Fibroblast of gingiva (primary cell): ENCODE results near the gene CFAP99.
"Not testable (repeated sequence)": the region's sequence is repeated elsewhere in the genome, so short reads cannot be mapped to it uniquely, and the experiment has no call there.

ENCODE experiments used
- DNase-seq: peaks from one replicate; pipeline ENCODE4 v3.0.0-alpha.2; 2011; ENCODE audit warnings: low read depth

Gene CFAP99

DNA sequence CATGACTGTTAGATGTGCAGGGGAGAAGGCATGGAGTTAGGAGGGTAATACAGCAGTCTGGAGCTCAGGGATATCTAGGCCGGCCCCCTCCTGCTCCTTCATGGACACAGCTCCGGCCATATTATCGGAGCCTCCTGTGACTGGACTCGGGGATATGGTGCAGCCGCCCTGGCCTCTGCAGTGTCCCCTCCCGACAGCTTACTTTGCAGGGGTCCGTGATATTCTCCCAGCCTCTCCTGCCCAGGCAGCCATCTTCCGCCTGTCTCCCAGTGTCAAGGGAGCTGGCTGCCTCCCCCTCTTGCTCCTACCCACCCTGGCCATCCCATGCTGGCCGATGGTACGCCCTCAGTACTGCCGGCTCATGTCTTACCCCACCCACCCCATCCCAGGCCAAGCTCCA, 30.3 kb downstream of the CFAP99 start:
- no peak for DNase-seq

DNA sequence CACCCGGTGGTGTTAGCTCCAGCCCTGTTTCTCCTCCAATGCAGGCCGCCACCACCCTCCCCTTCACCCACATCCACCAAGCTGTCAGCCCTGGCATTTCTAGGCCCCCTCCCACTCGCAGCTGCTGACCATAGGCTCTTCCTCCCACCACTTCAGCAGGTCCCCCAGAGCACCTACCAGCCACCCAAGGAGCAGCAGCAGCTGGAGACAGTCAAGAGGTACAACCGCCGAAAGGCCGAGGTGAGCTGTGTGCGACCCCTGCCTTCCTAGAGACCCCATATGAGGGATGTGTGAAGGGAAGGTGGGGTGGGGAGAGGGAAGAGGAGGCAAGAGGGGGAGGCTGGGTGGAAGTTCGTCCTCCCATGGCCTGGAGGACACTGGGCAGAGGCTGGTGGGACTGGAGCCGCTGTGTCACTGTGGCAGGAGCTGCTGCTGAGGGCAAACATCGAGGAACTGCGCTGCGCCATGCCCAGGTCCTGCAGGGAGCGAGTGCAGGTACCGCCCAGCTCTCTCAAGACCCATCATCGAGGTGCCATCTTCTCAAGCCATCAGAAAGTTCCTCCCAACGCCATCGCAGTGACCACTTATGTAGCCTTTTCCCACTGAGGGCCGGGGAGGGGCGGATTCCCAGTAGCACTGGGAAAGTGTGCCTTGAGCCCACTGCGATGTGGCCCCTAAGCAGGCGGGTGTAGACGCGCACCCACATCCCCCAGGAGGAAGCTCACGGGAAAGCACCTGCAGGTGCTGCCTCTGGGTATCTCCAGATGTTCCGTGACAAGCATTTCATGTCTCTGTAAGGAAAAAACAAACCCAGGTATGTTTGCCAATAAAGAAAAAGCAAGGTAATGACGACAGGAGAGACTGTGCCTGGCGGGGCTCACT, 31.0 kb downstream of the CFAP99 start:
- DNase-seq: no peak

DNA sequence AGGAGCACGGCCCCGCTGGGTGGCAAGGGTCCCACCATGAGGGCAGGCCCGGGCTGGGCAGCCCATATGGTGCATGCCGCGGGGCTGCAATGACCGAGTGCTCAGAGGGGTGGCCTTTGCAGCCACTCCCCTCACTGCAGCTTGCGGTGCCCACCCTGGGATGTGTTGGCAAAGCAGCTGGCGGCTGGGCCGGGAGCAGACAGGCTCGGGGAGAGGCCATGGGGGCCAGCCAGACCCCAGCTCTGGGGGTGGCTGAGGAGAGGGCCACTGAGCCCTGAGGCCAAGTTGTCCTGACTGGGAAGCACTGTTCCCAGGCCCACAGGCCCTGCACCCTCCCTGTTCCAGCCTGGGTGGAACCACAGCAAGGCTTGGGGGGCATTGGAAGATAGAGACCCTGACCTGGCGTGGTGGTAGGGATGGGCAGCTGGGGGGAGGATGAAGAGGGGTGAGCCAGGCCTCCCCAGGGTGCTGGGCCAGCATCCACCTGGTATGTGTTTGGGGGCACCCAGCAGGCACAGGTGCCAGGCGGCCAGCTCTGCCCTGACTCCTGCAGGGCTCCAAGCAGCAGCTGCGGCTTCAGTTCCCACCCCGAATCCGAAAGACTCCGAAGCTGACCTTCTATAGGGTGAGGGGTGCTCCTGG, 31.8 kb downstream of the CFAP99 start:
- DNase-seq: no peak

DNA sequence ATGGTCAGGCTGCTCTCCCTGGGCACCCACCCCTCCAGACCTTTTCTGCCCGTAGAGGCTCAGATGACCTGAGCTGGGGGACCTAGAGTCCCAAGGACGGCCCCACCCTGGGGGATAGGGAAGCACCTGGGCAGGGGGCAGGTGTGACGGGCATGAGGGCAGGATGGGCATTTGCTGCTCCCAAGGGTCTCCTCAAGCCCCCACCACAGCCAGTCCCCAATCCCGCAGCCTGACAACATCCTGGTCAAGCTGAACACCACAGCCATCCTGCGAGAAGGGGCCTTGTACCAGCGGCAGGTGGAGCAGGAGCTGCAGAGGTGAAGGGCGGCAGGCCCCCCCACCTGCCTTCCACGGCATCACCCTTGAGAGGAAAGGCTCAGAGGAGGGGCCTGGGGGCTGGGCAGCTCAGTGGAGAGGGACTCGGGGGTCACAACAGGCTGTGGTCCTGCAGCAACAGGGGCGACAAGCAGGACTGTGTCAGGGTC, 32.3 kb downstream of the CFAP99 start:
- no peak for DNase-seq

DNA sequence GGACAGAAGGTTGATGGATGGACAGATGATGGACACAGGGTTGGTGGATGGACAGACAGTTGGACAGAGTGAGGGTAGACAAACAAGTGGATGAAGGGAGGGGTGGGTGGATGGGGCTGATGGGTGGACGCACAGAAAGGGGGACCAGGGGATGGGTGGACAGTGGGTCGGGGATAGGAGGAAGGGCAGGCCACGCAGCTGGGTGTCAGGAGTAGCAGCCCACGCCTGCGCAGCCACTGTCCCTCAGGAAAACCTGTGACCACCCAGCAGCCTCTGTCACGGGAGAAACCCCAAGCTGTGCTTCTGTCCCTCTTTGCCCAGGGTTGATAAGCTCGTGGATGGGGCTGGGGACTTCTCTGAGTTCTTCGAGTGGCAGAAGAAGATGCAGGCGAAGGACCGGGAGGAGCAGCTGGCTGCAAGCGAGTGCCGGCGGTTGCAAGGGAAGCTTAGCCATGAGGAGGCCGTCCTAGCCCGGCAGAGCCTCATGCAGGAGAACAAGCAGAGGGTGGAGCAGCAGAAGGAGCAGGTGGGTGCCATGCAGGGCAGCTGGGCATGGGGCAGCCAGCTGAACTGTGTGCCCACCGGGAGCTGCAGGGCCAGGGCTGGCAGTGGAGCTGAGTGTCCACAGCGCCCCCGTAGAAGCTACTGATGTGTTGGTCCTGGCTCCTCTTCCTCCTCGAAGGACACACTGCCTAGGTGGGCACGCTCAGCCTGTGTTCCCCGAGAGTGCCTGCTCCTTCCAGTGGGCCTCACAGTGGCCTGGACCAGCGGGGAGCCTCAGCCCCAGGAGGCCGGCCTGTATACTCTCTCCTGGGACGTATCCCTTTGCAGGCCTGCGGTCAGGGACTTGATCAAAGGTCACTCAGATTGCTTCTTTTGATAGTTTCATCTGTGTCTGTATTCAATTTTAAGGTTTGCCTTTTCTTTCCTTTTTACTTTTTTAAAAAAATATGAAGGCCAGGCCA, 33.3 kb downstream of the CFAP99 start:
- no peak for DNase-seq

DNA sequence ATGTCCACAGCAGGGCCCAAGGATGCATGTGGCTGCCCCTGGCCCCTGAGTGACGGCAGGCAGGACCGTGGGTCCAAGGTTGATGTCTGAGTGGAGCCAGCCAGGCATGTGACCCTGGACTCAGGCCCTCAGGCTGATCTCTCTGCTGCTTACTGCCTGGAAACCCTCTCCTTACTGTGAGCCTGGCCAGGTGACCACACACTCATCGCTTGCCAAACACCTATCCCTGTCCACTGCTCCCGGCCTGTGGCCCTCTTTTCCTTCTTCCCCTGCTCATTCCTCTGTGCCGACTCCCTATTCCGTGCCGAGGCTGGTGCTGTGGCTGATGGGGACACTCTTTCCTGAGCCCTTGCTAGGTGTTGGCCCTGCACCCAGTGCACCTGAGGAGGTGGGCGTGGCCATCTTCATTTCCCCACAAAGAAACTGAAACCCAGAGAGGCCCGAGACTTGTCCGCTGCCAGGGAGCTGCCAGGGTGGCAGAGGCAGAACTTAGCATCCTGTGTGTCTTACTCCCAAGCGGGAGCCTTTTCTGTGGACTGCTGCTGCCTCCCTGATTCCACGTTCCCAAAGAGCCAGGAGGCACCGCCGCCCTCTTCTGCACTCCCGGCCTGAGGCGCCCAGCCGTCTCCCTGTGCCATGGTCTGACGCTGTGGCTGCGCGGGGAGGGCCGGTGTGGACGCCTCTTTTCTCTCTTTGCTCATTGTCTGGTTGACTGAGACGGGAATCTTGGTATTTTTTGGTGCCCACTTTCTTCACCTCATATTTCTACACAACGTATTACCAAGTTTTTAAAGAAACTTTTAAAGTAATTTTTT, 38.9 kb downstream of the CFAP99 start:
- DNase-seq: no peak

DNA sequence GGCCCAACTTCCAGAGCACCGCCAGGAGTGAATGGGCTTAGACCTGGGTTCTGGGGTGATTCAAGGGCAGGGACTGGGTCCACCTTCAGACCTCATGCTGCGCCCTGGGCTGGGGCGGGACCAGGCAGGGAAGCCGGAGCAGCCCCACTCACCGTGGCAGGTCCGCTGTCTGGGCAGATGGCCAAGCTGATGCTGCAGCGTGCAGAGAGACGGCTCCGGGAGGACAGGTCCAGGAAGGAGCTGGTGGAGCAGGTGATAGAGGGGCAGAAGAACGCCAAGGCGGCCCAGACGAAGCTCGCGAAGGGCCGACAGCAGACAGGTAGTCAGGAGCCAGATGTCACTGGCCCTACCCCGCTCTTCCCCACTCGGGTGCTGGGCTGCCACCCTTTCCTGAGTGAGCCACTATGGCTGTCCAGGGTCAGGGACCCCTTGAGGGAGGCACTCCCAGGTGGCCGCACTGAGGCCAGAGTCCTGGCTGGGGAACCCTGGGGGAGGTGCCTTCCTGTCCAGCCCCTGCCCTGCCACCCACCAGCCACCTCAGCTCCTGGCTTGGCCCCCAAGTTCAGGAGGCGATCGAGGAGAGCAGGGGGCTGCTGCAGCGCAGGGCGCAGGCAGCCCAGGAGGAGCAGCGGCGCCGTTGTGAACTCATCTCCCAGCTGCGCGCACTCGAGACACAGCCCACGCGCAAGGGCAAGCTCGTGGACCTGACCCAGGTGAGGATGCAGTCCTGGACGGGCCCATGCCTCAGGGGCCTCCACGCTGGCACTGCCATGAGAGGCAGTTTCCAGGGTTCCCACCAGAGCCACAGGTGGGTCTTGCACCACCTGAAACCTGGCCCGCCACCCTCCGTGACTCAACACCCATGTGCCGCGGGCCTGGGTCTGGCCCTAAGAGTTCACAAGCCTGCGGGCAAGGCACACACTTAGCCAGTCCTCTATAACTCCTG, 40.1 kb downstream of the CFAP99 start:
- DNase-seq: no peak

DNA sequence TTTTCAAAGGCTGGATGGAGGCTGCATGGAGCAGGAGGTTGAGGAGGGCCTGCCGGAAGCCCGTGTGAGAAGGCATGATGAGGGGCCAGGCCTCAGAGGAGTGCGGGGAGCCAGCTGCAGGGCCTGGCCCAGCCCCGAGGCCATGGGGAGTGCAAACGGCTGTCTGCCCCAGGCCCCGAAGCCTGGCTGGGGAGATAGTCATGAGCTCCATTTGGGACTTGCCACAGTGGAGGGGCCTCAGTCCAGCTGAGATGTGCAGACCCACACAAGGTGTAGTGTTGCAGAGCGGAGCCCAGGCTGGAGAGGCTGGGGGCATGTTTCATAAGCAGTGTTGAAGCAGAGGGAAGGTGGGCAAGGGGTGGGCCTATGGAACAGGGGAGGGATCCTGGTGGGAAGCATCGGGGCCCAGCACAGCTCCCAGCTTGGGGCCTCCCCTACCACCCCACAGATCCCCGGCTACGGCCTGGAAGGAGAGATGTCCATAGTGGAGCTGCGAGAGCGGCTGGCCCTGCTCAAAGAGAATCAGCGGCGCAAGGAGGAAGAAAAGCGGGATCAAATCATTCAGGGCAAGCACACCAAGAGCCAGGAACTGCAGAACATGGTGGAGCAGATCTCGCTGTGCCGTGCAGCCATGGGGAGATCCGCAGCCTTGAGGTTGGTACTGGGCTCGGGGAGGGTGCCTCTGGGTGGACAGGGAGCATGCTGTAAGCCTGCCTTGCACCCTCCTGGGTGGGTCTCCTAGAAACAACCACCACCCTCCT, 41.0 kb downstream of the CFAP99 start:
- no peak for DNase-seq

DNA sequence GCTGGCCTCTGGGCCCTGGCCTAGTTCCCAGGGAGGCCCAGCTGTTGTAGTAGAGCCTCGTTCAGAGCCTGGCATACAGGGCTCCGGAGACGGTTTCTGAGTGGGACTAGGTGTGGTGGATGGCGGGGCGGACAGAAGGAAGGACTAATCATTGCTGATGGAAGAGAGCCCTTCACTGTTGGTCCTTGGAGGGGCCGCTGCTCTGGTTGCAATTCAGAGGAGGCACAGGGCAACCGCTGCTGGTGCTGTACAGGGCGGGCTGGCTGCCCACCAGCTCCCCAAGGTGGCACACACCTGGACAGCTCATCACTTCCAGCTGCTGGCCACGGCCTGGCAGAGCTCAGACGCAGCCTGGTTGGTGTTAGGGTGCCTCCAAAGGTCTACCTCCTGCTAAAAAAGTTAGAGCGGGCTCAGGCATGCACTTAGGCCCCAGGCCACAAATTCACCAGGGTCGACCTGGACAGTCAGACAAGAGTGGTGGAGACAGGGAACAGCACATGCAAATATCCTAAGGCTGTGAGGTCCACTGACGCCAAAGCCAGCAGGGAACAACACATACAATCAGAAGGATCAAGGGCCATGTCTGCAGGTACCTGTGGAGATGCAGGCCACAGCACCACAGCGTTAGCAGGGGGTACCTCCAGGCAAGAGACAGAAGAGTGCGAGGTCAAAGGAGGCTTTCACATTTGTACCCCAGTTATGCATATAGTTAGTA, 42.6 kb downstream of the CFAP99 start:
- no peak for DNase-seq

DNA sequence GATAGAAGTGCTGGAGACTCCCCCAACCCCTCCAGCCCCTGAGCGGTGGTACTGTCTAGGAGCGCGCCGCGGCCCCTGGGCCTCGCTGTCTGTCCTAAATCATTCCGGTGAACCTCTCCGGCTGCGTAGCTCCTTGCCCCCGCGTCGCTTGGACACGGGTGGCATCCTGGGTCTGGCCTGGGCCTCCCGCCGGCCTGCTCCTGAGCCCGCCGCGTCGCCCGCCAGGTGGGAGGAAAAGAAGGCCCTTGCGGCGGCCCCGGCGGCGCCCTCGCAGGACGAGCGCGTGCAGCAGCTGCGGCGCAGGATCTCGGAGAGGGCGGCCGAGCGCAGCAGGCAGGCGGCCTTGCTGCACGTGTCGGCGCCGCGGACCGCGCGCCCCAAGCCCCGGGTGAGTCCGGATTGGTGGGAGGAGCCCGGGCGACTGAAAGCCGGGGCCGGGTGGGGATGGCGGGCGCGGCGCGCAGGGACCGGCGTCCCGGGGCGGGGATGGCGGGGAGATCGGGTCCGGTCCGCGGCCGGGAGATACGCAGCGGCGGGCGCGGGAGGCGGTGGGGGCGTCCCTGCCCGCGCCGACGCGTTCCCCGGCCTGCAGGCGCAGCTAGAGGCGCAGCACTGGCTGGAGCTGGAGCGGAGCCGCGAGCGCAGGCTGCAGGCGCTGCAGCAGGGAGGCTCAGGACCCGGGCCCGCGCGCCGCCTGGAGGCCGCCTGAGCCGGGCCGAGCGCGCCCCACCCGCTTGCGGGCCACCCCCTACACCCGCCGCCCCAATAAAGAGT, 43.6 kb downstream of the CFAP99 start:
- DNase-seq: peak; percentile 71

DNA sequence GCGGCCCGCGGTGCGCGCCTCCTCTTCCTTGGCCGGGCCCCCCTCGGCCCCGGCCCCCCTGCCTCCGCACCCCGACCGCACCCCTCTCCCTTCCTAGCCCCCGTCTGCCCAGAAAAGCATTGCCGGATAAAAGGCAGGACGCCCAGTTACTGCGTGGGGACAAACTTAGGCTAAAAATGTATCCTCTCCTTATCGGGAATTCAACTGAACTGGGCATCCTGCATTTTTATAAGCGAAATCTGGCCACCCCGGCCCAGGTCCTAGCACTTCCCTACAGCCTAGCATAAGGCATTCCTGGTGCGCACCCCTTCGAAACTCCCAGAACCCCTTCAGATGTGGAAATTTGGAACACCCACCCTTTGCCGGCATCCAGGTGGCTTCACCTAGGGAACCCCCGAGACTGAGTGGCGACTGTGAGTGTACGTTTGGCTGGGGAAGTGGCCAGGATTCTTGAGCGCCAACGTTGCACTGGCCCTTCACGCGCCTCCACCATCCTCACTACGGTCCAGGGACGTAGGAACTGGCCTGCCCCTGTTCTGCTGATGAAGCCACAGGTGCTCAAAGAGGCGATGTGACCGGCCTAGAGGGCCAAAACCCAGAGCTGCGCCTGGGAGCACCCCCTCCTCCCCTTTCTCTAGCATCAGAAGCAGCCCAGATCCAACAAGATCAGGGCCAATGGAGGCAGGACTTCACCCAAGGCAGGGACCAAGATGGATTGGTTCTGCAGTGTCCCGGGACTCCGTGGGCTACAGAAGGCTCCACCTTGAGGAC, 44.4 kb downstream of the CFAP99 start:
- no peak for DNase-seq

DNA sequence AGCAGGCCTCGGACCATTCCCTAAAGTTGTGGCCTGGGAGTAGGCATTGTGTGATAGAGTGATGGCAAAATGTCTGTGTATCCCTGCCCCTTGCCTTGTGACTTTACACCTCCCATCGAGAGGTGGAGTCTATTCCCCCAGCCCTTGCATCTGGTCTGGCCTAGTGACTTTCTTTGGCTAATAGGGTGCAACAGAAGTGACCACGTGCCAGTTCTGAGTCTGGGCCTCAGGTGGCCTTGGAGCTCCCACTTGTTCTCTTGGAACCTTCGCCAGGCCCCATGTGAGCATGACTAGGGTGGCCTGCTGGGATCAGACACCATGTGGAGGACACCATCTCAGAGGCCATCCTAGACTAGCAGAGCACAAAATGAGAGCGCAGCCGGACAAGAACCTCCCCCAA, 46.3 kb downstream of the CFAP99 start:
- no peak for DNase-seq

DNA sequence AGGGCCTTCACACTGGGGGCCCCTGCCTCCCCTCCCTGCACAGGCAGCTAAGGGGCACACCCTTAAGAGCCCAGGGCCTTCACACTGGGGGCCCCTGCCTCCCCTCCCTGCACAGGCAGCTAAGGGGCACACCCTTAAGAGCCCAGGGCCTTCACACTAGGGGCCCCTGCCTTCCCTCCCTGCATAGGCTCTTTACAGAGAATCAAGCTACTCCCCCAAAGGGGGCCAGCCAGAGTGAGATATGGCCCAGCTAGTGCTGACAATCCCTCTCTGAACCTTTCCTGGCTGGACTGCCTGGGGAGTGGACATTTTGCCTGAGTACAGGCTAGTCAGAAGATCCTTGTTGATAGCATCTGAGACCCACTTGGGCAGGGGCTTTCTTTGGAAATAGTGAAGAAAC, 46.8 kb downstream of the CFAP99 start:
- DNase-seq: not testable (repeated sequence)

DNA sequence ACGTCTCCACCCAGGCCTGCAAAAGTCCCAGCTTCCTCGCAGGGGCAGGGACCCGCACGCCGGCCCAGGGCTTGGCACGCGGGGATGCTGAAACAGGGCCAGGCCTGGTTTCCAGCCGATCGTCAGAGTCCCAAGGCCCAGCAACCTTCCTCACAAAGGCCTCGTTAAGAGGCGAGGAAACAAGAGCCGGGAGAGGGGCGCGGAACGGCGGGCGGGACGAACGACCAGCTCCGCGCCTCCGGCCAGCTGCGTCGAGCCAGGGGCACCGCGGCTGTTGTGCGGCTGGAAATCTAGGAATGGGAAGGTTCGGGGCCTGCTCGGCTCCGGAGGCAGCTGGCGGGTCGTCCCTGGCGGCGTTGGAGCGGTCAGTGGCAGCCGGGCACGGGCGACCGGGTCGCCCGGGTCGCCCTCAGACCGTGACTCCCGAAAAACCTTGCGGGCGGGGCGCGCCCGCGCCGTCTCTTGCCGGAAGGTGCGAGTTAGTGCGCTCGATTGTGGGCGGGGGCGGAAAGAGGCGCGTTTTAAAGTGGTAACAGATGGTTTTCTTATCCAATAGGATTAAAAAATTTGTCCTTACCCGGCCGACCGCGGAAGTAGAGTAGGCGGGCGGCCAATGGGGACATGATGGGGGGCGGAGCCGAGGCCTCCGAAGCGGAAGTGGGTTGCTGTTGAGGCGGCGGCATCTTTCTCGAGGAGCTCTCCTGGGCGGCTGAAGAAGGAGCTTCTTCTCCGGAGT, 49.9 kb downstream of the CFAP99 start, which contains the start of gene RNF4:
Gene RNF4 (plus strand): TSS at position 651 of the 736 bp plus-strand sequence. CDS start 21,388 bp downstream, outside the sequence.
- DNase-seq: peak; percentile 96

DNA sequence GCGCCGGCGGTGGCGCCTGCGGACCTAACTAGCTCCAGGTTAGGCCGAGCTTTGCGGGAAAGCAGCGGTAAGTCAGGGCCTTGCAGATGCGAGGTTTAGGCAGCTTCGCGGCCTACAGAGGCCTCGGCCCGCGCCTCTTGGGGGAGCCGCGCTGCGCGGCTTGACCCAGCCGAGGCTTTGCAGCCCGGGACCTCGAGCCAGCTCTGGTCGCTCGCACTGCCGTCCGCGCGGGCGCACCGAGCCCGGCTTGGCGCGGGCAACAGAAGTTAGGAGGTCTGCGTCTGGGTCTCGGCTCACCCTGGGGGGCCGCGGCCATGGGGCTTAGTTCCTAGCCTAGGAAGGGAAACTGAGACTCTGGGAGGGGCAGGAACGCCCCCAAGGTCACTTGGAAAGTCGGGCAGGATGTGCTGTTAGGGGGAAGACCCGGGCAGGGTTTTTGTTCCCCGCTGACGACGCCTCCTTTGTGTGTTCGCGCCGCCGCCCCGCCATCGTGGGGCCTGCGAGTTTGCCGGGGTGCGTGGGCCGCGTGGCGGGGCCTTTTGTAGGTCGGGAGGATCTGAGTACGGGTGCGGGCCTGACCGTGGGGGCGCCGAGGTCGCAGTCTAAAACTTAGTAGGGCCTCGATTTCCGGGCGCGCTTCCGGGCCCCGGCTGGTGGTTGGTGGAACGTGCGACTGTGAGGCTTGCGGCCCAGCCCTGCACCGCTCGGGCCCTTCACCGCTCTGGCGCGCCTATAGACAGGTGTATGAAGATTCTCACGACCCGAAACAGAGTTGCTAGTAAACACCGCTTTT, 50.6 kb downstream of the CFAP99 start:
- DNase-seq: peak; percentile 17

DNA sequence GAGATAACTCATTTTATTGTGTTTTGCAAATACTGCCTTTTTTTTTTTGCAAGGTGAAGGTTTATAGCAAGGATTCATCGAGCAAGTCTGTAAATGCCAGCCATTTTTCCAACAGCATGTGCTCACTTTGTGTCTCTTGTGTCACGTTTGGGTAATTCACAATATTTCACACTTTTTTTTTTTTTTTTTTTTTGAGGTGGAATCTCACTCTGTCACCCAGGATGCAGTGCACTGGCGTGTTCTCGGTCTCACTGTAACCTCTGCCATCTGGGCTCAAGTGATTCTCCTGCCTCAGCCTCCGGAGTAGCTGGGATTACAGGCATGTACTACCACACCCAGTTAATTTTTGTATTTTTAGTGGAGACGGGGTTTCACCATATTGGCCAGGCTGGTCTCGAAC, 52.0 kb downstream of the CFAP99 start:
- DNase-seq: no peak
